Measurements from ENCODE around the gene SYTL1.

The SYTL1 gene

GRCh38 chr1:27393641-27394281, 51.9 kb downstream of the SYTL1 start:
- Histone ChIP-seq H3K36me3 (no peaks in the 10 kb centered on the region), H3K27me3 (peaks cover 0 to 10% of the 10 kb centered on the region in 2 donors), H3K4me1 (peaks cover 0 to 27% (median 19%) of the 10 kb centered on the region in 4 donors), H3K9me3 (no peaks in the 10 kb centered on the region), H3K27ac (no peak overlapping the region), H3K4me3 (no peak overlapping the region)
- TF ChIP-seq CTCF (IDR thresholded peaks at IDR 0.05) = no peak
- DNase-seq = no peak
- intact Hi-C loops (cut with DNase I; ENCODE audit: low total_unique reads) = loop anchor here (2.0 to 10.0 kb wide), 3 partner anchors 36 to 271 kb away; no protein-coding TSS in a partner anchor

- Histone ChIP-seq H3K27me3 (peaks cover 0 to 10% of the 10 kb centered on the region in 2 donors), H3K4me1 (peaks cover 0 to 28% (median 19%) of the 10 kb centered on the region in 4 donors), H3K27ac (no peak overlapping the region), H3K9me3 (no peaks in the 10 kb centered on the region), H3K36me3 (no peaks in the 10 kb centered on the region), H3K4me3 (no peak overlapping the region)
- DNase-seq = no peak
- intact Hi-C loops (cut with DNase I; ENCODE audit: low total_unique reads) = loop anchor here (5.0 to 10.0 kb wide), 2 partner anchors 37 to 271 kb away; no protein-coding TSS in a partner anchor
- TF ChIP-seq CTCF (IDR thresholded peaks at IDR 0.05) = no peak
Measured at GRCh38 chr1:27394282-27394658, 52.4 kb downstream of the SYTL1 start.

GRCh38 chr1:27394925-27395324, 53.1 kb downstream of the SYTL1 start:
- no peak for TF ChIP-seq CTCF (IDR thresholded peaks at IDR 0.05)
- Histone ChIP-seq H3K9me3 (no peaks in the 10 kb centered on the region), H3K27me3 (peaks cover 0 to 7% of the 10 kb centered on the region in 2 donors), H3K4me3 (no peak overlapping the region), H3K4me1 (peaks cover 0 to 34% (median 19%) of the 10 kb centered on the region in 4 donors), H3K27ac (no peak overlapping the region), H3K36me3 (no peaks in the 10 kb centered on the region)
- DNase-seq = peak in 1 of 2 donors; percentile 60
- intact Hi-C loops (cut with DNase I; ENCODE audit: low total_unique reads) = loop anchor here (5.0 to 10.0 kb wide), 2 partner anchors 38 to 270 kb away; no protein-coding TSS in a partner anchor

GRCh38 chr1:27395441-27396195, 53.8 kb downstream of the SYTL1 start:
- no peaks in the 10 kb centered on the region for H3K36me3 ChIP-seq
- H3K9me3 ChIP-seq = no peaks in the 10 kb centered on the region
- intact Hi-C loops (cut with DNase I; ENCODE audit: low total_unique reads) = loop anchor here (10.0 kb wide), 1 partner anchor 269 kb away; no protein-coding TSS in a partner anchor
- H3K27me3 ChIP-seq = peaks cover 0 to 7% of the 10 kb centered on the region in 2 donors
- TF ChIP-seq CTCF (IDR thresholded peaks at IDR 0.05) = peak; percentile 94 to 95
- peaks cover 0 to 39% (median 19%) of the 10 kb centered on the region in 4 donors for H3K4me1 ChIP-seq
- peak; percentile 59 to 81 for DNase-seq
- no peak overlapping the region for H3K27ac ChIP-seq
- H3K4me3 ChIP-seq = no peak overlapping the region

- H3K27ac ChIP-seq = no peak overlapping the region
- intact Hi-C loops (cut with DNase I; ENCODE audit: low total_unique reads) = loop anchor here (10.0 kb wide), 1 partner anchor 268 kb away; no protein-coding TSS in a partner anchor
- peaks cover 0 to 43% (median 14%) of the 10 kb centered on the region in 4 donors for H3K4me1 ChIP-seq
- DNase-seq = no peak
- no peak overlapping the region for H3K4me3 ChIP-seq
- TF ChIP-seq CTCF (IDR thresholded peaks at IDR 0.05) = no peak
- no peaks in the 10 kb centered on the region for H3K36me3 ChIP-seq
- H3K9me3 ChIP-seq = no peaks in the 10 kb centered on the region
- peaks cover 0 to 7% of the 10 kb centered on the region in 2 donors for H3K27me3 ChIP-seq
Measured at GRCh38 chr1:27397110-27397509, 55.3 kb downstream of the SYTL1 start.
